ENCODE results near the gene NR4A1. TPM values are rescaled to one million over a fixed set of nuclear protein-coding genes. Genes with fewer than 3 reads are reported as not detected.
A peak's percentile ranks its signal among the peaks of the same experiment; 100 is the strongest.

Gene NR4A1
- total and polyA plus RNA-seq, 2 of the 13 experiments (the other 11 are each of a cell fraction or from before 2014, with no cell fraction given), result 5.7 to 15.2 TPM

DNA sequence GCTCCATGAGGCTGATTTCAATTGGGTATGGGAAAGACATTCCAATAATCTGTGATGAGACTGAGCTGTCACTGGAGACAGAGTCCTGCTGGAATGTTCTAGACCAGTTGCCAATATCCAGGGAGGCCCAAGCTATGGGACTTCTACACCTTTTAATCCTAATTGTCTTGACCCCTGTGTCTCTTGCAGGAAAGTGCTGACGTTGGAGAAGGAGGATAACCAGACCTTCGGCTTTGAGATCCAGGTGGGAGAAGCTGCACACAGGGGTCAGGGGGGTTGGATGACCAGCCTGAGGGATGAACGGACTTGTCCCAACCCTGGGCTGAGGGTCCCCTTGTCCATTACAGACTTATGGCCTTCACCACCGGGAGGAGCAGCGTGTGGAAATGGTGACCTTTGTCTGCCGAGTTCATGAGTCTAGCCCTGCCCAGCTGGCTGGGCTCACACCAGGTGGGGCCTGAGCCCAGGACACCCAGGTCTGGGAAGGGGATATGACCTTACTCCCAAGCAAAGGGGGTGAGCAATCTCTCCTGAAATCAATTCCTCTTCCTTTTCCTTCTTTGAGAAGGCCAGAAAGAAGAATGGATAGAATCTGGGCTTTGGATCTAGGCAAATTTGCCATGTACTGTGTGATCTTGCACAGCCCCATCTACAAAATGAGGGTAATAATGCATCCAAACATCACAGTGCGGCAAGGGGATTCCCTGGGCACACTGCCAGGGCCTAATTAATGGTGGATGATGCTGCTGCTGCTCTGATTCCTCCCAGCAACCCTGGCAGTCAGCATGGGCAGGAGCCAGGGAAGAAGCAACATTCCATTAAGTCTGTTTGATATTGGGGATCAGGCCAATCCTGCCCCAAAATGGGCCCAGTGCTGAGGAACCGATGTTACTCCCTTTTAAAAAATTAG lies 40.3 kb upstream of the NR4A1 start (continued):
- TF ChIP-seq, protein P1, sequence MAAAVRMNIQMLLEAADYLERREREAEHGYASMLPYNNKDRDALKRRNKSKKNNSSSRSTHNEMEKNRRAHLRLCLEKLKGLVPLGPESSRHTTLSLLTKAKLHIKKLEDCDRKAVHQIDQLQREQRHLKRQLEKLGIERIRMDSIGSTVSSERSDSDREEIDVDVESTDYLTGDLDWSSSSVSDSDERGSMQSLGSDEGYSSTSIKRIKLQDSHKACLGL (CRISPR knock-in tag; IDR thresholded peaks at IDR 0.05), result no peak
- TF ChIP-seq HOXA9 (CRISPR knock-in tag; IDR thresholded peaks at IDR 0.05; ENCODE audit: borderline replicate concordance) (no peak), HIC2 (CRISPR knock-in tag; IDR thresholded peaks at IDR 0.05; ENCODE audit: low read depth) (no peak), ZNF616 (CRISPR knock-in tag; IDR thresholded peaks at IDR 0.05; ENCODE audit: low read depth) (no peak), ZNF251 (CRISPR knock-in tag; IDR thresholded peaks at IDR 0.05) (no peak), ZNF776 (CRISPR knock-in tag; IDR thresholded peaks at IDR 0.05) (no peak), THAP7 (CRISPR knock-in tag; IDR thresholded peaks at IDR 0.05) (no peak), MAF1 (CRISPR knock-in tag; IDR thresholded peaks at IDR 0.05; ENCODE audit: borderline replicate concordance) (no peak), RFXANK (CRISPR knock-in tag; IDR thresholded peaks at IDR 0.05) (no peak), TOE1 (CRISPR knock-in tag; IDR thresholded peaks at IDR 0.05) (no peak), MIER2 (CRISPR knock-in tag; IDR thresholded peaks at IDR 0.05) (no peak), KLF6 (CRISPR knock-in tag; IDR thresholded peaks at IDR 0.05) (no peak), ZNF710 (CRISPR knock-in tag; IDR thresholded peaks at IDR 0.05; ENCODE audit: borderline replicate concordance) (no peak), BRD4 (CRISPR knock-in tag; IDR thresholded peaks at IDR 0.05) (no peak; the same call in 1 of the 2 replicates), TP53 (CRISPR knock-in tag; conservative IDR thresholded peaks at IDR 0.05) (no peak), FOXK1 (CRISPR knock-in tag; IDR thresholded peaks at IDR 0.05; ENCODE audit: borderline replicate concordance, low read depth) (no peak), ZNF350 (CRISPR knock-in tag; IDR thresholded peaks at IDR 0.05; ENCODE audit: borderline replicate concordance, low read depth) (no peak), ESRRA (CRISPR knock-in tag; IDR thresholded peaks at IDR 0.05; ENCODE audit: low read depth) (0 out of 2 replicates have a peak, but pooled peaks have one; percentile 49), IKZF1 (IDR thresholded peaks at IDR 0.05) (no peak)
- TF ChIP-seq, protein P2, sequence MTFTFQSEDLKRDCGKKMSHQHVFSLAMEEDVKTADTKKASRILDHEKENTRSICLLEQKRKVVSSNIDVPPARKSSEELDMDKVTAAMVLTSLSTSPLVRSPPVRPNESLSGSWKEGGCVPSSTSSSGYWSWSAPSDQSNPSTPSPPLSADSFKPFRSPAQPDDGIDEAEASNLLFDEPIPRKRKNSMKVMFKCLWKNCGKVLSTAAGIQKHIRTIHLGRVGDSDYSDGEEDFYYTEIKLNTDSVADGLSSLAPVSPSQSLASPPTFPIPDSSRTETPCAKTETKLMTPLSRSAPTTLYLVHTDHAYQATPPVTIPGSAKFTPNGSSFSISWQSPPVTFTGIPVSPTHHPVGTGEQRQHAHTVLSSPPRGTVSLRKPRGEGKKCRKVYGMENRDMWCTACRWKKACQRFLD (CRISPR knock-in tag; IDR thresholded peaks at IDR 0.05; ENCODE audit: borderline replicate concordance), result 0 out of 2 replicates have a peak, but pooled peaks have one; percentile 37
- TF ChIP-seq, protein P3, sequence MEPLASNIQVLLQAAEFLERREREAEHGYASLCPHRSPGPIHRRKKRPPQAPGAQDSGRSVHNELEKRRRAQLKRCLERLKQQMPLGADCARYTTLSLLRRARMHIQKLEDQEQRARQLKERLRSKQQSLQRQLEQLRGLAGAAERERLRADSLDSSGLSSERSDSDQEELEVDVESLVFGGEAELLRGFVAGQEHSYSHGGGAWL (CRISPR knock-in tag; IDR thresholded peaks at IDR 0.05), result no peak
- TF ChIP-seq, protein P4, sequence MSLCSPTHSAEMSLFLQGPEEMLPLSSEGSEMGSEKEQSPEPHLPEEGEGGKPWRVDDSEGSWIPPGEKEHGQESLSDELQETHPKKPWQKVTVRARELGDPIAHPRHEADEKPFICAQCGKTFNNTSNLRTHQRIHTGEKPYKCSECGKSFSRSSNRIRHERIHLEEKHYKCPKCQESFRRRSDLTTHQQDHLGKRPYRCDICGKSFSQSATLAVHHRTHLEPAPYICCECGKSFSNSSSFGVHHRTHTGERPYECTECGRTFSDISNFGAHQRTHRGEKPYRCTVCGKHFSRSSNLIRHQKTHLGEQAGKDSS (CRISPR knock-in tag; IDR thresholded peaks at IDR 0.05; ENCODE audit: borderline replicate concordance, low read depth), result no peak

Measured in HepG2 (cell line).